Heart left ventricle (tissue), 13 donors: ENCODE measurements around the gene CARD14.

Experiments used
- CTCF ChIP-seq, 12 donors: fragments of 200-600 bp; sonication (generic) in 4 of 12; IDR thresholded peaks; one replicate each; pipeline versions ENCODE4 v1.5.0 to v1.8.0; 2018 to 2022; ENCODE audit warnings: antibody characterized with exemption in 12 of 12, mild to moderate bottlenecking in 5 of 12
- POLR2A ChIP-seq, 2 donors: fragments of 450-650 bp; IDR thresholded peaks; one replicate each; pipeline ENCODE4 v1.6.1; 2017; ENCODE audit warnings: antibody characterized with exemption in 2 of 2, mild to moderate bottlenecking in 2 of 2, moderate library complexity in 2 of 2
- donor health status: ischemic (EF 13 %, LVEDD 7.1; RV severe dilation, severe dysfunction).
- donor health status: DM: no; HTN: yes; CAD: no.
- donor health status: DM: no; HTN: no; CAD: no.
- donor health status: ischemic (EF 25% LVEDD 6.9; RV normal size, moderate dysfunction).
- donor health status: ischemic (EF 25% LVEDD 5.7; RV mildly dilated, moderate dysfunction).
- donor health status: ischemic (EF 35%, LVEDD 5.7; RV mildly dilated, moderate dysfunction).
- donor health status: nonischemic (EF 11% LVEDD 7.7; RV severe dilation, severe dysfunction).
- donor health status: DM: yes; HTN: yes; CAD: no.
- donor health status: PGD.
- donor health status: ischemic (EF 29% LVEDD 5.4; RV normal size, mild dysfunction).
- donor health status: nonischemic (EF 23%, LVEDD 6.1; RV moderate dilation, normal function).

DNA sequence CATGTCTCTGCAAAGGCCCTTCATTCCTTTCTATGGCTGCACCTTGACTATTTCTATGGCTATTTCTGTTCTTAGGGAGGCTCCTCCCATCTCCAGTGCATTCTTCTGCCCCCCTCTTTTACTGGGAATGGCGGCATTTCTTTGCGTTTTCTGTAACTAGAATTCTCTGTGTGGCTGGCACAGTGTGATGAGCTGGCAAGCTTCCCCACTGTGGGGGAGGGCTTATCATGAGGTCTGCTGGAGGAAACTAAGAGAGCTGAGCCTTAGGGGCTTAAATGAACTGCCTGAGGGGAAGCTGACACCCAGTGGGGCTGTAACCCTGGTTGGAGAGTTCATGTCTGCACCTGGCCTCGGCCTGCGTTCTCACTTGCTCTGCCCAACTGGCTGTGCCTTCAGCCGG lies 1.5 kb upstream of the CARD14 start:
- TF ChIP-seq CTCF (IDR thresholded peaks at IDR 0.05) = no peak
- no peak for TF ChIP-seq POLR2A (IDR thresholded peaks at IDR 0.05)
